ENCODE data around the gene PFKFB2.

The PFKFB2 gene

GRCh38 chr1:207069858-207070506 is 16.9 kb downstream of the PFKFB2 start:
- DNase-seq, result no peak

- no peak for DNase-seq
Observed at GRCh38 chr1:207070811-207071210, 17.7 kb downstream of the PFKFB2 start.

DNA sequence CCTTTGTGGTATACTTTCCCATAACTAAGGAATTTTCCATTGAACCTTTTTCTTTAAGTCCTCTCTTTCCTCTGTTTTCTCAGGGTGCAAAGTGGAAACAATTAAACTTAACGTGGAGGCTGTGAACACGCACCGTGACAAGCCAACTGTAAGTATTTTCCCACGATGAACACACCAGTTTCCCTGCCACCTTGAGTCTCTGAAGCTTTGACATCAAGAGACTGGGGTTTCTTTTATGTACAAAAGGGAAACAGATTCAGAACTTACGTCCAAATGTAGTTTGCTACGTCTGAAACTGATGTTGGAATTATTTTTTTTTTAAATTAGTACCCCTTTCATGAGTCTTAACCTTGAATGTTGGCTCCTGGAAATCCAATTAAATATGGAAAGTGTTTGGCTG is 18.4 kb downstream of the PFKFB2 start:
- no peak for DNase-seq

DNA sequence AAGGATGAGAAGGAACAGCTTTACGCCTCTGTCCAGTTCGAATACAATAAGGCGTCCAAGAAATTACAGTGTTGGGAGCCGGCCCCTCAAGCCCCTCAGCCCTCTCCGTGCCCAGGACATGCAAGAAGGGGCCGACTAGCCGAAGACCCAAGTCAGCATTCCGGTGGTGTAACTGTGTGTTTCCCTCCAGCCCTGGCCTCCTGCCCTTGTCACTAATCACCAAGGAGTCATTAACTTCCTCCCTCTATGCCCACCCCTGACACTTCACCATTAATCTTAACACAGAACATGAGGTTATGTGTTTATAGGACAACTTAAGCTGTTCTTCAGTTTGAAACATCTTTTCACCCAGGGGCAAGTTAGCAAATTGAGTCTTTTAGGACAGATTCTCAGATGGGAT is 19.2 kb downstream of the PFKFB2 start:
- DNase-seq, result no peak

- no peak for DNase-seq
Observed at GRCh38 chr1:207073906-207074820, 21.1 kb downstream of the PFKFB2 start.

DNA sequence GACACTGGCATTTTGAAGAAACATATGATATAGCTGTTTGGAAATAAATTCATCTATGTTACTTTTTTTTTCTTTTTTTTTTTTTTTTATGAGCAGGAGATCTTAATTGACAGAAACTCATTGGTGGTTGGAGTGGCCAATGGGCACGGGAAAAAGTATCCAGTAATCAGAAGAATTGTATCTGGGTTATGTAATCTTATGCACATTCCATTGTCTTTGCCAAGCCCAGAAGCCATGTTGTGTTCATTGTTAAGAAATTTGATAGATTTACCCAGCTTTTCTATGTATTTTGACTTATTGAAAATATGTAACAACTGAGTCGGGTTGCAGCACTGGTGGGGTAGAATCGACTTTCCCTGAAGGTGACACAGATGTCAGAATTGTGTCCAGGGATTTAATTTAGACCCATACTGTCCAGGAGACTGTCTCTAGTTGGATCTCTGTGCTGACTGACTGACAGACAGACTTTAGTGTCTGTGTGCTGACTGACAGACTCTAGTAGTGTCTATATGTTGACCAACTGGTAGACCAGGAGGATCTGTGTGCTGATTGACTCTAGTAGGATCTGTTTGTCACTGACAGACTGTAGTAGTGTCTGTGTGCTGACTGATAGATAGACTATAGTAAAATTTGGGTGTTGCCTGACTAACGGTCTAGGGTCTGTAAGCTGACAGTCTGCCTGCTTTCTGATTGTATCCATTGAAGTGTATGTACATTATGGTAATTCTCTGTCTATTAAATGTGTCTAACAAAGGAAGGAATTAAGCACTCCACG is 23.3 kb downstream of the PFKFB2 start:
- no peak for DNase-seq

GRCh38 chr1:207077012-207077411 is 23.9 kb downstream of the PFKFB2 start:
- DNase-seq, result no peak

DNA sequence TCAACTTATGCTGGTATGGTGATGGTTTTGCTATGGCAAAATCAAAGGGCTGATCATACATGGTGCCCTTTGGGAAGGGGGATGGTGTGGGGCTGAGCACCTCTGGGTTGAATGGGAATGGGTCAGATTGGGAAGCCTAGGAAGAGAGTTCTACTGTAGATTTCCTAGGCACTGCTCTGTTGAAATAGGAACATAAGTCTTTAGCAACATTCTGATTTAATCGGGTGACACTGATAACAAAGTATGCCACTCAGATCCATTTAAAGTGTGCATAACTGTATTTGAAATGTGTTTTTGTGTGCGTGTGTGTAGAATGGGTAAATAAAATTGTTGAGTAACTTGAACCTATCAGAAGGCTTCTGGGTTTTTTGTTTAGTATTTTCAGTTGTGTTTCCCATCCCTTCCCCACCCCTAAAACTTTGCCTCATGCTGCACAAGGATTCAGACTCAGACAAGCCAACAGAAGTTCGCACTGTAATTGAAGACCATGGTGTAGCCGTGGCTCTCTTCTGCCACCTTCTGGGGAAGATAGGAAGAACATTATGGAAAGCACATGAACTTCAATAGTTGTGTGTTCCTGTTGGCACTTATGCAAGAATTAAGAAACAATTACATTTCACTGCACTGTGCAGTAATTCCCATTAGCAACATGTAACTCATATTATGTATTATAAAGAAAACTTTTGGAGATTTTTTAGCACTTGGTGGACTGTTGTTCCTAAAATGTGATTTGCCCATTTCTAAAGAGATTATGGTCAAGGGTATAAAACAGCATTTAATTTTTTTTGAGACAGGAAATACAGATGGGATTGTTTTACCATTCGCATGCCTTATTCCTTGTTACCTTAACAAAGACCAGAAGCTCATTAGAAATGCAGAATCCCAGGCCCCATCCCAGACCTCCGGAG is 24.6 kb downstream of the PFKFB2 start:
- no peak for DNase-seq

DNA sequence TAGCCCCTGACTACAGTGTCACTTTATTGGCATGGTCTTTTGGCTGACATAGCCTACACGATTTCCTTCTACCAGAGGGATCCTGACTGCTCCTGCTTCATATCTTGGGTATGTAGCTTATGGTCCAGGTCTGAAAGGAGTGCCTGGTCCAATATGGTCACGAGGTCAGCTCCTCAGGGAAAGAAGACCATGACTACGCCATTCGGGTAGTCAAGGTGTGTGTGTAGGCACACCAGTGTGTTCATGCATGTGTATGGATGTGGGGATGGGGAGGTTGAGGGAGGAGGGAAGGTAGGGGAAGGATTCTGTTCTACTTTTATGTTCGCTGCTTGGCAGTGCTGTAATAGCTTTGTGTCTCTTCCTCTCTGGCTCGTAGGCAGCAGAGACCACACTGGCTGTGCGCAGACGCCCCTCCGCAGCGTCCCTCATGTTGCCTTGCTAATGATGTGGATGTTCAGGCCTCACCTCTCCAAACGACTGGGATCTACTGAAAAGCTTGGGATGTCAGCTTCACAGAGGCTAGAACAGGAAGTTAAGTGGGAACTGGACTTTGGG is 25.6 kb downstream of the PFKFB2 start:
- no peak for DNase-seq

- DNase-seq, result no peak
Observed at GRCh38 chr1:207079706-207080241, 26.7 kb downstream of the PFKFB2 start.

DNA sequence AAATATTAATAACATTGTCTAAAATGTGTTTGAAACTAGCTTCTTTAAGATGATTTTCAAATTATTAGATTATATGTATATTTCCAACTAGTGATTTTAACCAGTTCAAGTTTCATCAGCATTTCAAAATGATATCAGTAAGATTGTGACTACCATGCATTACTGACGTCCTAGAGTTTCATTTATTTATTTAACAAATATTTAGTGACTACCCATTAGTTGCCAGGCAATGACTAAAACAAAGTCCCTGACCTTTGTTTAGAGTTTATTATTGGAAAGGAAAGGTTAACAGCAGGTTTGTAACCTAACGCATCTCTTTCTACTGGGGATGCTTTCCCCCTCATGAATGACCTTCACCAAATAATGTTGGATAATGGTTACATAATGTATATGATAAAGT is 28.0 kb downstream of the PFKFB2 start:
- no peak for DNase-seq

DNA sequence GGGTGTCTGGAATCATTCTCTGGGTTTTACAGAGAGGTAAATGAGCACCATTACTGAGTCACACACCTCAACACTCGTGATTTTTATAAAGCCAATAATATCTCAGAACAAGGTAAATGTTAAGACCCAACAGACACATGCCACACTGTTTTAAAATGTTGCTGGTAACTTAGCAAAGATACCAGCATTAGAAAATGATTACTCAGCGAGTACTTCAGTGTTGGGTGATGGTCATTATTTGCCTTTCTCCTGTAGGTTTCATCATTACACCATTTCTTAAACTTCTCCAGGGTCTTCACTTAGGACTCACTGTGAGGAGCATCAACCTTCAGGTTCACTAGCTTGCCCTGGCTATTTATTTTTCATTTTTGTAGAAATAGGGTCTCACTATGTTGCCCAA is 28.7 kb downstream of the PFKFB2 start:
- DNase-seq, result no peak

DNA sequence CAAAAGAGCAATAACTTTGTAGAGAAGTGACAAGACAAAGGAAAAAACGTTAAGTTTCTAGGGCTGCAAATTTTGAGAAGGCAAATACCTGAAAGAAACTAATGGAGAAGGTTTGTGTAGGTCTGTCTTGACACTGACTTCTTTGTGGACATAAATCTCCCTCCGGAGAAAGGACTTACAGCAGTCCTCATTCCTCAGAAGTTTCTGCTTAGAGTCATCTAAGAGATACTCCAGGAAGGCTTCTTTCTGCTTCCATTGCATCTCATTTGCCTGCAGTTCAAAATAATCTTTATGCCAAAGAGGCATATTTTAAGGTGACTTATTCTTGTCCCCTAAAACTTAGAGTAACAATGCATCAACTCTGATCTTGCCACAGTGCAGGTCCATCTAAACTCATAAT is 31.2 kb downstream of the PFKFB2 start:
- DNase-seq, result no peak

- no peak for DNase-seq
Observed at GRCh38 chr1:207084701-207085180, 31.7 kb downstream of the PFKFB2 start.

GRCh38 chr1:207085887-207086286 is 32.8 kb downstream of the PFKFB2 start:
- DNase-seq, result no peak

- no peak for DNase-seq
Observed at GRCh38 chr1:207088161-207088560, 35.1 kb downstream of the PFKFB2 start.

DNA sequence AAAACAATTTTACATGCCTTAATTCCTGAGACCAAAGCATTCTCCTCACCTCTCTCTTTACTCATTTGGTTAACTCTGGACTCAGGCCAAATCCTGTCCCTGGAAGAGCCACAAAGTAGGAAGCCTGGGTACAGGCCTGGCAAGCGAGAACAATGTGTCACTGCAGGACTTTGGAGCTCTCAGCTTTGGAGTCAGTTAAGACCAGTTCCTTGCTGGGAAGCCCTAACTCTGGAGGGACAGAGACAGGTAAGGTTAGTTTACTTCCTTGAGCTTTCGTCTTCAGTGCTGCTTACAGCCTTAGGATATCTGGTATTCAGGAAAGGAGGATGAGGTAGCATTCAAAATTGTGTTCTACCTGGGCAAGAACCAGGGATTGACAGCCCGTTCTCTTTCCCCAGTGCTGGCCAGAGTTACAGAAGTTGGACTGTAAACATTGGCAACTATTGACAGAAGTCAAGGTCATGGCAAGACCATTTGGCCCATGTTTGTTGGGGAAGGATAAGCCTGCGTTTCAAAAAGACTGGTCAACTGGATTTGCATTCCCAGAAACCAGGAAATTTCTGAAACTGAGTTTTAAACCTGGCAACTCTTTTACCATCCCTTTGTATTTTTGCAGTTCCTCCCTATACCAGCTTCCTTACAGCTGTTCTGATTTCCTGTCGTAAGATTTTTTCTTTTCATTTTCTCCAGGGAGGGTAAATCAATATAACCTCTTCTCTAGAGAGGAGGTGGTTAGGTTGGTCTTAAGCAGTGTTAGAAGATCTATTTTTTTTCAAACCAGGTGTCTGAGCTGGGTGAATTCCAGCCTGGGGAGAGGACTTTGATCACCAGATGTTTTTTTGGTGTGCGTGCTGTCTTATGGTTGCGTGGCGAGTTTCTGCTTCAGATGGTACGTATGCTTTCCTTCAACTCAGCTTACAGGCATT is 35.9 kb downstream of the PFKFB2 start, which contains the start of gene C4BPB:
Gene C4BPB, plus strand, starts transcription at position 160 of the 926 bp plus-strand sequence. Its CDS starts 672 bp downstream, at position 832.
- no peak for DNase-seq

- DNase-seq, result no peak
Observed at GRCh38 chr1:207089627-207090355, 36.7 kb downstream of the PFKFB2 start.

DNA sequence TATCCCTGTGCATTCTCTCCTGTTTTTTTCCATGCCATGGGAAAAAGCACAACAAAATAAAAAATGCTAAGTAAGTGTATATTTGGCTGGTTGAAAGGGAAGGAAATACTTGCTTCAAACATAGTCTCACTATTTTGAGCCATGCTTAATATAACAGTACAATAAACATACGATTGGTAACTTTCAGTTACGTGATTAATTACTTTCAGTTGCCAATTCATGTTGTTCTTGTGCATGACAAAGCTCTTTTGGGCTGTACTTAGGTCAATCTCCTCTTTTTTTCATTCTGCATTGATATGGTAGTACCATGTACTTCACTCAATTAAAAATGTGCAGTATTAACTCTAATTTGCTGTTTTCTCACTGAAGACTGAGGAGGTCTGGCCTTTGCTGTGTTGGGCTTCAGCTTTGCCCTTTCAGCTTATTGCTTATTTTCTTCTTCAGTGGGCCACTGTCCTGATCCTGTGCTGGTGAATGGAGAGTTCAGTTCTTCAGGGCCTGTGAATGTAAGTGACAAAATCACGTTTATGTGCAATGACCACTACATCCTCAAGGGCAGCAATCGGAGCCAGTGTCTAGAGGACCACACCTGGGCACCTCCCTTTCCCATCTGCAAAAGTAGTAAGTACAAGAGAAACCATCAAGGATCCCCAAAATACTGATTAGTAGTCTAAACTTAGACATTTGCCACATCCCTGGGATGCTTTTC is 38.3 kb downstream of the PFKFB2 start:
- no peak for DNase-seq
